GM19372 (cell line): ENCODE data around the gene PHOX2A.
"Not testable (repeated sequence)": the region's sequence is repeated elsewhere in the genome, so short reads cannot be mapped to it uniquely, and the experiment has no call there.

ENCODE experiments used
- ATAC-seq: cut with Tn5 transposase; IDR thresholded peaks from one replicate; pipeline ENCODE4 v1.9.1; 2021; ENCODE audit warnings: mild to moderate bottlenecking, low read depth, moderate library complexity; ENCODE audit not compliant: unreplicated experiment

Gene PHOX2A

DNA sequence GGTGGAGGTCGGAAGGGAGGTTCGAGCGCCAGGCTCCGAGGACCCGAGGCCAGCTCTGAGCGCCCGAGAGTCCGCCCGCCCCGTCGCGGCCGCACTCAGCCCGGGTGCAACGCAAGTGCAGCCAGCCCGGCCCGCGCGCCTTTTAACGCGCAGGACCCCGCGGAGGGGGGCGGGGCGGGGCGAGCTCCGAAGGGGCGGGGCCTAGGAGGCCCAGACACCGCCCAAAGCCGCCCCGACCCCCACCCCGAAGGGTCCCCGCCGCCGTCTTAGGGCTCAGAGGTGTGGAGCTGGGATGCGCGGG is at the start of gene PHOX2A:
TSS of gene PHOX2A (minus strand) at position 117 of the 301 bp plus-strand sequence. CDS start 172 bp downstream, outside the sequence.
- no peak for ATAC-seq

DNA sequence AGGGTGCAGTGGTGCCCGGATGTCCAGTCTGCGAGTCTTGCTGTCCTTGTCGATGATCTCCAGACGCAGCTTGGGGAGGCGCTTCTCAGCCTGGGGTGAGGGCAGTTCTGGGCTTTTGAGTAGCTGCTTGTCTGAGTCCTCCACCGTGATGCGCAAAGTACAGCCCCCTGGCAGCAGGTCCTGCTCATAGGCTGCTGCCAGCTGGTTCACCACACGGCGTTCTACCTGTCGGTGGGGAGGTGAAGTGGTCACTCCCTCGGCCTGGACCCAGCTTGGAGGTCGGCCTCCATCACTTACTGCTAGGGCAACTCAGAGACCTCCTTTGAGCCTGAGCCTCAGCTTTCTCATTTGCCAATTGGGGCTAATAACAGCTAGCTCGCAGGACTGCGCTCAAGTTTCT is 49.4 kb upstream of the PHOX2A start:
- no peak for ATAC-seq

GRCh38 chr11:72292106-72292785 is 48.3 kb upstream of the PHOX2A start:
- ATAC-seq: no peak

- ATAC-seq: not testable (repeated sequence)
Observed at GRCh38 chr11:72290741-72291140, 46.8 kb upstream of the PHOX2A start.

GRCh38 chr11:72287293-72287692 is 43.3 kb upstream of the PHOX2A start:
- no peak for ATAC-seq

- ATAC-seq: no peak
Observed at GRCh38 chr11:72283947-72284346, 40.0 kb upstream of the PHOX2A start.

- no peak for ATAC-seq
Observed at GRCh38 chr11:72280726-72281315, 36.8 kb upstream of the PHOX2A start.

DNA sequence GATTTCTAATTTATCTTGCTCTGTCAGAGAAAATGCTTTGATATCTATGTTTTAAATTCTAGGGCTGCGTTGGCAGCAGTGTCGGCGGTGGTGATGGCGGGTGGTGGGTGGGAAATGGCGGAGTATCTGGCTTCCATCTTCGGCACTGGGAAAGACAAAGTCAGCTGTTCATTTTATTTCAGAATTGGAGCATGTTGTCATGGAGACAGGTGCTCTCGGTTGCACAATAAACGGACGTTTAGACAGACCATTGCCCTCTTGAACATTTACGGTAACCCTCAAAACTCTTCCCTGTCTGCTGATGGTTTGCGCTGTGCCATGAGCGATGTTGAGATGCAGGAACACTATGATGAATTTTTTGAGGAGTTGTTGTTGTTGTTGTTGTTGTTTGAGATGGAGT is 36.1 kb upstream of the PHOX2A start:
- ATAC-seq: no peak

DNA sequence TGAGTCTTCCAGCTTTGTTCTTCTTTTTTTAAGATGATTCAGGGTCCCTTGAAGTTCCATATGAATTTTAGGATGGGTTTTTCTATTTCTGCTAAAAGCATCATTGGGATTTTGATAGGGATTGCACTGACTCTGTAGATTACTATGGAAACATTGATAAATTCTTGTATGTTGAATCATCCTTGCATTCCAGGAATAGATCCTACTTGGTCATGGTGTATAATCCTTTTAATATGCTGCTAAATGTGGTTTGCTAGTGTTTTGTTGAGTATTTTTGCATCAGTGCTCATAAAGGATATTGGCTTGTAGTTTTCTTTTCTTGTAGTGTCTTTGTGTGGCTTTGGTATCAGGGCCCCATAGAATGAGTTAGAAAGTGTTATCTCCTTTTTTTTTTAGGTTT is 34.9 kb upstream of the PHOX2A start:
- no peak for ATAC-seq

DNA sequence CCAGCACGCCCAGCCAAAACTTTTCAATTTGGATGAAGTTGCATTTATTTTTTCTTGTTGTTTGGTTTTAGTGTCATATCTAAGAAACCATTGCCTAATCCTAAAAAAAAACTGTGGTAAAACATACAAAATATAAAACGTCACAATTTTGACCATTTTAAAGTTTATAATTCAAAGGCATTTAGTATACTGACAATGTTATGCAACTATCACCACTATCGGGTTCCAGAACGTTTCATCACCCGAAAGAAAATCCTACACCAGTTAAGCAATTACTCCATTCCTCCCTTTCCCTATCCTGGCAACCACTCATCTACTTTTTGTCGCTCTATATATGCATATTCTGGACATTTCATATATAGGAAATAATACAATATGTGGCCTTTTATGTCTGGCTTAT is 30.5 kb upstream of the PHOX2A start:
- ATAC-seq: no peak

DNA sequence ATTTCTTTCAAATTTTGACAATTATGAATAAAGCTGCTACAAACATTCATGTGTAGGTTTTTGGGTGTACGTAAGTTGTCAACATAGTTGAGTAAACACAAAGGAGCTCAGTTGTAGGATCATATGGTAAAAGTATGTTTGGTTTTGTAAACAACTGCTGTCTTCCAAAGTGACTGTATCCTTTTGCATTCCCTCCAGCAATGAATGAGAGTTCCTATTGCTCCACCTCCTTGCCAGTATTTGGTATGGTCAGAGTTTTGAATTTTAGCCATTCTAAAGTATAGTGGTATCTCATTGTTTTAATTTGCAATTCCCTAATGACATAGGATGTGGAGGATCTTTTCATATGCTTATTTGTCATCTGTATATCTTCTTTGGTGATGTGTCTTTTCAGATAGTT is 28.0 kb upstream of the PHOX2A start:
- no peak for ATAC-seq

- ATAC-seq: no peak
Observed at GRCh38 chr11:72267956-72268617, 24.1 kb upstream of the PHOX2A start.

GRCh38 chr11:72266960-72267359 is 23.0 kb upstream of the PHOX2A start:
- not testable (repeated sequence) for ATAC-seq

DNA sequence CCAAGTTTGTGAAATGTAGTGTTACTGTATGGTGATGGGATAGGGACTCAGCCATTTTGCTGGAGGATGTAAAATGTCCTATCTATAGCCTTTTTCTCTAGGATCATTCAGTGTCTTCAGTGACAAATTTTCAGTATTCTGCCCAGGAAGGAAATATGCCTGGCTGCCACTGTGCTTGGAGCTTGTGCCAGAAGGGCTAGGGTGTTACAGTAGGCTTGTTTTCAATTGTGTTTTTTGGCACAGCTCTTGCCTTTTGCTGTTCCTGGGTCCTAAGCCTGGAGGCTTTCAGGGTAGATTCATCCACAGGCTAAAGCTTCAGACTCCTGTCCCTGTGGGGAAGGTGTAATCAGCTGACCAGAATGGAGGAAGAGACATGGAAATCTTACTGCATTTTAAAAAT is 22.0 kb upstream of the PHOX2A start:
- ATAC-seq: no peak

DNA sequence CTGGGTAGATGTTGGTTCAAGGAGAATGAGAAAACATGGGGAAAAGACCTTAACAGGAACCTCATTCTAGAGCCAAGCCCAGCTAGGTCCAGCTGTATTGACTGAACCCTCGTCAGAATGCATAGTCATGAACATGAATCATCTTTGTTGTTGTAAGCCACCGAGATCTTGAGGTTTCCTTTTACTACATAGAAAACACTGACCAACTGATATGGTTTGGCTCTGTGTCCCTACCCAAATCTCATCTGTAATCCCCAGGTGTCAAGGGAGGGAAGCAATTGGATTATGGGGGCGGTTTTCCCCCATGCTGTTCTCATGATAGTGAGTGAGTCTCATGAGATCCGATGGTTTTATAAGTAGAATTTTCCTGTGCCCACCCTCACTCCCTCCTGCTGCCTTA is 19.4 kb upstream of the PHOX2A start:
- ATAC-seq: no peak

- no peak for ATAC-seq
Observed at GRCh38 chr11:72260574-72260973, 16.6 kb upstream of the PHOX2A start.

DNA sequence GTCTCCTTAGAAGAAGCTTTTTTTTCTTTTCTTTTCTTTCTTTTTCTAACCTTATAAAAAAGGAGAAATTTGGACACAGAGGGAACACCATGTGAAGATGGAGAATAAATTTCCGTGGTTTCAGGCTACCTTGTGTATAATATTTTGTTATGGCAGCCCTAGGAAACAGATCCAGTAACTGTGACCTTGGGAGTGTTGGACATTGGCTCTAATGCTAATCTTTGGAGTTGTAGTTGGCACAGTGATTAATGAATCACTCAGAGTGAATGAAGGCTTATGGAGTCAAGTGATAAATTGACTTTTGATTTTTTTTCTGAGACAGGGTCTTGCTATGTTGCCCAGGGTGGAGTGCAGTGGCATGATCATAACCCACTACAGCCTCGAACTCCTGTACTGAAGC is 15.5 kb upstream of the PHOX2A start:
- ATAC-seq: no peak

DNA sequence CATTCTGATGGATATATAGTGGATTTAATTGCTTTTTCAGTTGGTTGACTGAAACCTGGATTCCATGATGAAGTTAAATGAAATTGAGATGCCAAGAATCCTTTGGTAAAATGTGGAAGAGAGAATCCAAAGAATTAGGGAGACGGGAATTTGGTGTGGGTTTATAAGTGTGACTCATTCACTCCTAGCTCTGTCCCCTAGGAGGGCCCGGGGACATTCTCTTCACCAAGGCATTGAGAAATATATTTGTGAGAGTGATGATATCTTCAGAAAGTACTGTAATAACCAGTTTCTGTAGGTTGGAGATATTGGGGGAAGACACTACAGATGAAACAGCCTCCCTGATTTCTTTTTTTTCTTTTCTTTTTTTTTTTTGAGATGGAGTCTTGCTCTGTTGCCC is 13.6 kb upstream of the PHOX2A start:
- no peak for ATAC-seq

DNA sequence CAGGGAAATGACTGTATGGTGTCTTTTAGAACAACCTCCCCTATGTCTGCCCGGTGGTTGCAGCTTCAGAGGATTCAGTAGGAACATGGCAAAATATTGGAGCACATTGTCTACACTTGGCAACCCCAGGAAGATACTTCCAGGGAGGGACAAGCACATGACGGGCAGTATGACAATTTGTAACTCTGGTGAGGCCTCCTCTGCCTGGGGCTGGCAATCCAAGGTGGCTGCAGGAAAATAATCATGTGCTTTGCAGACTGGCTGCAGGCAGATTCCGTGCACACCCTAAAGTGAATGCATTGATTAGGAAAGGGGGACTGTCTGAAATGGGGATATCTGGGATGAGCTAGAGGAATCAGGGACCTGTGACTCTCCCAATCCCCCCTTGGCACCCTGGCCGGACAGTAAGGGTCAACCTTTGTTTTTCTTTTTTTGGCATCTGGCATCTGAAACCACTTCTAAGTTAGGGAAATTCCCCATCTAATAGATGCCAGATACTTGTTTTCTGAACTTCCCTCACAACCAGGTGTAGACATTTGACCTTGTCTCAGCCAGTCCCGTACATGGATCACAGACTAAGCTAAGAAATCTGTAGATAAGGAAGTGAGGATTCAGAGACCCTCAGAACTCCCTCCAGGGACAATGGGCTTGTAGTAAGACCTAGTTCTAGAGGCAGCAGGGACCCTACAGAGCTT is 10.5 kb upstream of the PHOX2A start:
- no peak for ATAC-seq

DNA sequence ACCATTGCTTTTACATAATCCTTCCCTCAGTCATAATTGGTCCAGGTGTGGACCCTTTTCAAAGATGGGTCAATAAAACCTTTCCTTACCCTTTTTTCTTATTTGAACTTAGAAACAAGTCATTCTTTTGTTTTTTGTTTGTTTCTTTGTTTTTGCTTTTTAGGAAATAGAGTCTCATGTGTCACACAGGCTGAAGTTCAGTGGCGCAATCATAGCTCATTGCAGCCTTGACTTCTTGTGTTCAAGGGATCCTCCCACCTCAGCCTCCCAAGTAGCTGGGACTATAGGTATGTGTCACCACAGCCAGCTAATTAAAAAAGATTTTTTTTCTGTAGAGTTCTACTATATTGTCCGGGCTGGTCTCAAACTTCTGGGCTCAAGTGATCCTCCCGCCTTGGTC is 9.4 kb upstream of the PHOX2A start:
- ATAC-seq: no peak

DNA sequence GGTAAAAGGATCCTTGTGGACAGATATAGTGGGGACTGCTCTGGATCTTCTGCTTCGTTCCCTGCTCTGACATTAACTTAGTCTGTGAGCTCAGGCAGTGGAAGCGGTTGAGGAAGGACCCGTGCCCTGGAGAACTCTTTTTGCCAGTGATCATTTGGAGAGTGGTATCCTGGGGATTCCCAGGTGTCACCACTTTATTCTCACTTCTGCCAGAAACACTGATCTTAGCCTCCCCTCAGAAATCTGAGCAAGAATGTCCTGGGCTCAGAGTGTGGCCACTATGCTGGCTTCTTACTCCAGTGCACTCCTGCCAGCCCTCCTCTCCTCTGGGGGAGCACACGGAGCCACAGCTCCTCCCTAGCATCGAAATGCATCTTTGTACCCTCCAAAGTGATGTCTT is 7.6 kb upstream of the PHOX2A start:
- ATAC-seq: no peak
